SK-N-SH (cell line): ENCODE measurements around the gene ZNF334. TPM values are rescaled to one million over a fixed set of nuclear protein-coding genes. Genes with fewer than 3 reads are reported as not detected.

ENCODE experiments used
- CTCF ChIA-PET: fragments of 300-600, 350-600 bp; formaldehyde crosslinking; extraction: SDS; loops from one replicate; lab custom pipeline; 2021; lab: Yijun Ruan, JAX
- POLR2A ChIA-PET: fragments of 350-600 bp; sonication (Branson Sonifier 250); formaldehyde crosslinking; extraction: SDS; loops from one replicate; lab custom pipeline; 2020; ENCODE audit warnings: antibody characterized with exemption, inconsistent platforms; lab: Yijun Ruan, JAX
- DNase-seq: peaks from one replicate; pipeline ENCODE4 v3.0.0; 2012
- H2AFZ ChIP-seq: fragments of 200-600 bp; sonication (generic); 2 replicates; pipeline ENCODE4 v1.8.1; 2016; ENCODE audit warnings: antibody characterized with exemption, mild to moderate bottlenecking, low read depth
- H3F3A ChIP-seq: fragments of 200-600 bp; sonication (generic); replicated peaks from 2 replicates; pipeline ENCODE3; 2016; ENCODE audit warnings: antibody characterized with exemption, mild to moderate bottlenecking; ENCODE audit not compliant: insufficient read depth
- H3K27ac ChIP-seq, 2 experiments: fragments of 200-500 bp in 1 of 2; fragments of 200-600 bp in 1 of 2; sonication (Bioruptor generic) in 1 of 2; sonication (generic), shearing (Covaris generic) in 1 of 2; 2 replicates each; pipeline versions ENCODE4 v1.5.1 to v1.6.1; 2014 to 2016; ENCODE audit warnings: low read depth in 2 of 2, inconsistent platforms in 1 of 2, low read length in 1 of 2, mild to moderate bottlenecking in 1 of 2, mixed read lengths in 1 of 2
- H3K27me3 ChIP-seq: fragments of 200-600 bp; sonication (generic), shearing (Covaris generic); 2 replicates; pipeline ENCODE4 v1.6.1; 2016; ENCODE audit warnings: mixed run types; ENCODE audit not compliant: insufficient read depth
- H3K36me3 ChIP-seq, 2 experiments: fragments of 200-500 bp in 1 of 2; fragments of 200-600 bp in 1 of 2; sonication (Bioruptor generic) in 1 of 2; sonication (generic) in 1 of 2; replicated peaks in 1 of 2; 2 replicates each; pipeline versions ENCODE3 to v1.5.1; 2014 to 2016; ENCODE audit warnings: low read length in 1 of 2, mild to moderate bottlenecking in 1 of 2; ENCODE audit not compliant: insufficient read depth in 2 of 2, control insufficient read depth in 1 of 2
- H3K4me1 ChIP-seq, 2 experiments: fragments of 200-500 bp in 1 of 2; fragments of 200-600 bp in 1 of 2; sonication (Bioruptor generic) in 1 of 2; sonication (generic), shearing (Covaris generic) in 1 of 2; 2 replicates each; pipeline versions ENCODE4 v1.5.1 to v1.6.1; 2014 to 2016; ENCODE audit warnings: low read depth in 1 of 2, low read length in 1 of 2, mixed run types in 1 of 2; ENCODE audit not compliant: insufficient read depth in 2 of 2, control insufficient read depth in 1 of 2
- H3K4me2 ChIP-seq: fragments of 200-600 bp; sonication (generic), shearing (Covaris generic); 2 replicates; pipeline ENCODE4 v1.6.1; 2017; ENCODE audit warnings: mixed run types
- H3K4me3 ChIP-seq, 2 experiments: fragments of 200-500 bp in 1 of 2; fragments of 200-600 bp in 1 of 2; sonication (Bioruptor generic) in 1 of 2; sonication (generic), shearing (Covaris generic) in 1 of 2; 2 replicates each; pipeline versions ENCODE4 v1.5.1 to v1.8.1; 2014 to 2016; ENCODE audit warnings: low read depth in 2 of 2, inconsistent platforms in 1 of 2, low read length in 1 of 2, mild to moderate bottlenecking in 1 of 2, mixed read lengths in 1 of 2, moderate library complexity in 1 of 2
- H3K79me2 ChIP-seq: fragments of 200-600 bp; sonication (generic); 2 replicates; pipeline ENCODE4 v1.8.1; 2017; ENCODE audit warnings: mild to moderate bottlenecking; ENCODE audit not compliant: insufficient read depth
- H3K9ac ChIP-seq: fragments of 200-600 bp; sonication (generic); 2 replicates; pipeline ENCODE4 v1.6.1; 2017; ENCODE audit warnings: mixed run types
- H3K9me2 ChIP-seq: fragments of 200-600 bp; sonication (generic); 2 replicates; pipeline ENCODE4 v1.6.1; 2017; ENCODE audit warnings: mixed run types
- H3K9me3 ChIP-seq: fragments of 200-600 bp; sonication (generic); 2 replicates; pipeline ENCODE4 v1.6.1; 2017; ENCODE audit warnings: mixed run types, mild to moderate bottlenecking, moderate library complexity
- H4K20me1 ChIP-seq: fragments of 200-600 bp; sonication (generic); 2 replicates; pipeline ENCODE4 v1.6.1; 2017; ENCODE audit warnings: mild to moderate bottlenecking, mixed run types; ENCODE audit not compliant: insufficient read depth
- CHD2 ChIP-seq: fragments of 150-350 bp; IDR thresholded peaks from 2 replicates; pipeline ENCODE4 v1.6.1; 2018; ENCODE audit warnings: low read length; ENCODE audit not compliant: partially characterized antibody
- ELF1 ChIP-seq: IDR thresholded peaks from 2 replicates; pipeline ENCODE4 v1.4.0; 2012
- EP300 ChIP-seq, 2 experiments: IDR thresholded peaks; 2 replicates each; pipeline versions ENCODE4 v1.4.0 to v1.6.1; 2012; ENCODE audit warnings: borderline replicate concordance in 1 of 2, low read depth in 1 of 2, low read length in 1 of 2
- EZH2phosphoT487 ChIP-seq: fragments of 200-600 bp; sonication (generic); IDR thresholded peaks from 2 replicates; pipeline ENCODE4 v1.6.1; 2017; ENCODE audit warnings: low read depth, mixed run types, mild to moderate bottlenecking, antibody characterized with exemption, moderate library complexity, borderline replicate concordance
- FOXJ3 ChIP-seq: sonication (generic); formaldehyde crosslinking; IDR thresholded peaks from 2 replicates; pipeline ENCODE4 v1.5.1; 2020; ENCODE audit warnings: mild to moderate bottlenecking, missing genetic modification reagents
- FOXM1 ChIP-seq: IDR thresholded peaks from 2 replicates; pipeline ENCODE4 v1.4.0; 2012; ENCODE audit warnings: low read depth, mild to moderate bottlenecking
- GATA2 ChIP-seq: sonication (generic); formaldehyde crosslinking; IDR thresholded peaks from 2 replicates; pipeline ENCODE4 v1.5.0; 2020; ENCODE audit warnings: mild to moderate bottlenecking, missing genetic modification reagents
- JUND ChIP-seq: IDR thresholded peaks from 2 replicates; pipeline ENCODE4 v1.4.0; 2012
- MXI1 ChIP-seq: IDR thresholded peaks from 2 replicates; pipeline ENCODE4 v1.6.1; 2012; ENCODE audit warnings: mild to moderate bottlenecking, low read depth, low read length, improper control_type of control experiment
- NFIC ChIP-seq: IDR thresholded peaks from 2 replicates; pipeline ENCODE4 v1.4.0; 2012; ENCODE audit warnings: borderline replicate concordance
- NRF1 ChIP-seq: IDR thresholded peaks from 2 replicates; pipeline ENCODE4 v1.6.1; 2012; ENCODE audit warnings: low read depth, mild to moderate bottlenecking, low read length
- POLR2AphosphoS5 ChIP-seq: IDR thresholded peaks from 2 replicates; pipeline ENCODE4 v1.6.1; 2012; ENCODE audit warnings: low read depth, low read length
- RAD21 ChIP-seq: IDR thresholded peaks from 2 replicates; pipeline ENCODE4 v1.6.1; 2012; ENCODE audit warnings: mild to moderate bottlenecking, low read length
- RCOR1 ChIP-seq: fragments of 150-350 bp; IDR thresholded peaks from 2 replicates; pipeline ENCODE4 v1.6.1; 2017; ENCODE audit warnings: antibody characterized with exemption, low read length
- RFX5 ChIP-seq: IDR thresholded peaks from 2 replicates; pipeline ENCODE4 v1.6.1; 2012; ENCODE audit warnings: mild to moderate bottlenecking, improper control_type of control experiment, low read length
- SMC3 ChIP-seq: IDR thresholded peaks from 2 replicates; pipeline ENCODE4 v1.6.1; 2012; ENCODE audit warnings: low read depth, low read length, improper control_type of control experiment
- TAF1 ChIP-seq: IDR thresholded peaks from 2 replicates; pipeline ENCODE4 v1.6.1; 2012; ENCODE audit warnings: low read depth, mild to moderate bottlenecking, low read length, moderate library complexity, borderline replicate concordance
- TCF12 ChIP-seq: IDR thresholded peaks from 2 replicates; pipeline ENCODE4 v1.4.0; 2012
- YY1 ChIP-seq: IDR thresholded peaks from 2 replicates; pipeline ENCODE4 v1.4.0; 2012; ENCODE audit warnings: low read depth, mild to moderate bottlenecking
- WGBS: methylation state at CpG from one replicate; pipeline ENCODE4 v1.1.6; 2017; ENCODE audit warnings: low lambda C conversion rate; 5-methylcytosine and 5-hydroxymethylcytosine counted together
- polyA plus RNA-seq, 3 experiments: library from polyadenylated mRNA; depleted of rRNA; stranded (reverse); fragments of >200 nt; gene quantifications; 2 replicates each; pipeline ENCODE4 v1.2.3, GENCODE V29; 2012
- TF ChIP-seq, protein P1 (sequence below): IDR thresholded peaks from 2 replicates; pipeline ENCODE4 v1.4.0; 2012; ENCODE audit warnings: low read depth, borderline replicate concordance
- TF ChIP-seq, protein P2 (sequence below): fragments of 150-350 bp; IDR thresholded peaks from 2 replicates; pipeline ENCODE4 v1.6.1; 2017; ENCODE audit warnings: antibody characterized with exemption, low read length, low read depth, borderline replicate concordance
- TF ChIP-seq, protein P3 (sequence below): IDR thresholded peaks from 2 replicates; pipeline ENCODE4; 2012
- TF ChIP-seq, protein P4 (sequence below): IDR thresholded peaks from 2 replicates; pipeline ENCODE4 v1.4.0; 2012; ENCODE audit warnings: low read depth, borderline replicate concordance

The ZNF334 gene
- polyA plus RNA-seq, 1 of the 3 experiments (the other 2 are of a cell fraction) = 4.5 TPM

DNA sequence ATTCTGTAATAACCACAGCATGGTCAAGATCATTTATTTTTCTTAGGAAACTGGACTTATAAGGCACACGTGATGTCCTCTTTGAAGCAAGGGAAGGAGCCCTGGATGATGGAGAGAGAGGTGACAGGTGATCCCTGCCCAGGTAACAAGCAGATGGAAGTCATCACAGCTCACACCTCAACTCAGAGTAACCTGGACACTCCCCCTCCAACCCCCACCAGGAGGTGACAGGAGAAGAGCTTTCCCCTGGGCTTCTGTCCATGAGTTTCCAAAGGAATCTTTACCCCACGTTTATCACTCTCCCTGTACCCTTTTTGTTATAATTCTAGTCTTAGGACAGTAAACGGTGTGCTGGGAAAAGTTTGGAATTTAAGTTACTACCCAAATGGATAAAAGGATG lies 28.4 kb downstream of the ZNF334 start:
- ChIA-PET POLR2A (no interaction called here), CTCF (interaction anchor here (0.7 to 1.6 kb wide), 7 partner anchors 11 to 309 kb away, joined by 3 to 4 read pairs (median 3); no protein-coding TSS in a partner anchor)
- Histone ChIP-seq H3K4me2 (no peak overlapping the region), H3K4me3 (no peak overlapping the region), H3K27ac (no peak overlapping the region), H2AFZ (no peak overlapping the region), H3K79me2 (no peaks in the 10 kb centered on the region), H3K4me1 (no peaks in the 10 kb centered on the region), H3K9me3 (no peaks in the 10 kb centered on the region), H3K9me2 (no peaks in the 10 kb centered on the region), H4K20me1 (no peaks in the 10 kb centered on the region), H3F3A (no peaks in the 10 kb centered on the region), H3K27me3 (no peaks in the 10 kb centered on the region), H3K36me3 (no peaks in the 10 kb centered on the region), H3K9ac (no peak overlapping the region)
- WGBS = 45% methylated on average over 3 of the region's 3 CpGs
- TF ChIP-seq RFX5 (no peak), ELF1 (no peak), EZH2phosphoT487 (no peak), RAD21 (no peak), POLR2AphosphoS5 (no peak), NRF1 (no peak), NFIC (no peak), GATA2 (no peak), MXI1 (no peak), SMC3 (no peak)
- TF ChIP-seq, protein P1, sequence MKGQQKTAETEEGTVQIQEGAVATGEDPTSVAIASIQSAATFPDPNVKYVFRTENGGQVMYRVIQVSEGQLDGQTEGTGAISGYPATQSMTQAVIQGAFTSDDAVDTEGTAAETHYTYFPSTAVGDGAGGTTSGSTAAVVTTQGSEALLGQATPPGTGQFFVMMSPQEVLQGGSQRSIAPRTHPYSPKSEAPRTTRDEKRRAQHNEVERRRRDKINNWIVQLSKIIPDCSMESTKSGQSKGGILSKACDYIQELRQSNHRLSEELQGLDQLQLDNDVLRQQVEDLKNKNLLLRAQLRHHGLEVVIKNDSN = no peak
- TF ChIP-seq, protein P2, sequence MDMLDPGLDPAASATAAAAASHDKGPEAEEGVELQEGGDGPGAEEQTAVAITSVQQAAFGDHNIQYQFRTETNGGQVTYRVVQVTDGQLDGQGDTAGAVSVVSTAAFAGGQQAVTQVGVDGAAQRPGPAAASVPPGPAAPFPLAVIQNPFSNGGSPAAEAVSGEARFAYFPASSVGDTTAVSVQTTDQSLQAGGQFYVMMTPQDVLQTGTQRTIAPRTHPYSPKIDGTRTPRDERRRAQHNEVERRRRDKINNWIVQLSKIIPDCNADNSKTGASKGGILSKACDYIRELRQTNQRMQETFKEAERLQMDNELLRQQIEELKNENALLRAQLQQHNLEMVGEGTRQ = no peak
- TF ChIP-seq, protein P3, sequence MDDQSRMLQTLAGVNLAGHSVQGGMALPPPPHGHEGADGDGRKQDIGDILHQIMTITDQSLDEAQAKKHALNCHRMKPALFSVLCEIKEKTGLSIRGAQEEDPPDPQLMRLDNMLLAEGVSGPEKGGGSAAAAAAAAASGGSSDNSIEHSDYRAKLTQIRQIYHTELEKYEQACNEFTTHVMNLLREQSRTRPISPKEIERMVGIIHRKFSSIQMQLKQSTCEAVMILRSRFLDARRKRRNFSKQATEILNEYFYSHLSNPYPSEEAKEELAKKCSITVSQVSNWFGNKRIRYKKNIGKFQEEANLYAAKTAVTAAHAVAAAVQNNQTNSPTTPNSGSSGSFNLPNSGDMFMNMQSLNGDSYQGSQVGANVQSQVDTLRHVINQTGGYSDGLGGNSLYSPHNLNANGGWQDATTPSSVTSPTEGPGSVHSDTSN = no peak
- TF ChIP-seq, protein P4, sequence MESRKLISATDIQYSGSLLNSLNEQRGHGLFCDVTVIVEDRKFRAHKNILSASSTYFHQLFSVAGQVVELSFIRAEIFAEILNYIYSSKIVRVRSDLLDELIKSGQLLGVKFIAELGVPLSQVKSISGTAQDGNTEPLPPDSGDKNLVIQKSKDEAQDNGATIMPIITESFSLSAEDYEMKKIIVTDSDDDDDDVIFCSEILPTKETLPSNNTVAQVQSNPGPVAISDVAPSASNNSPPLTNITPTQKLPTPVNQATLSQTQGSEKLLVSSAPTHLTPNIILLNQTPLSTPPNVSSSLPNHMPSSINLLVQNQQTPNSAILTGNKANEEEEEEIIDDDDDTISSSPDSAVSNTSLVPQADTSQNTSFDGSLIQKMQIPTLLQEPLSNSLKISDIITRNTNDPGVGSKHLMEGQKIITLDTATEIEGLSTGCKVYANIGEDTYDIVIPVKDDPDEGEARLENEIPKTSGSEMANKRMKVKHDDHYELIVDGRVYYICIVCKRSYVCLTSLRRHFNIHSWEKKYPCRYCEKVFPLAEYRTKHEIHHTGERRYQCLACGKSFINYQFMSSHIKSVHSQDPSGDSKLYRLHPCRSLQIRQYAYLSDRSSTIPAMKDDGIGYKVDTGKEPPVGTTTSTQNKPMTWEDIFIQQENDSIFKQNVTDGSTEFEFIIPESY = no peak
- DNase-seq = no peak

DNA sequence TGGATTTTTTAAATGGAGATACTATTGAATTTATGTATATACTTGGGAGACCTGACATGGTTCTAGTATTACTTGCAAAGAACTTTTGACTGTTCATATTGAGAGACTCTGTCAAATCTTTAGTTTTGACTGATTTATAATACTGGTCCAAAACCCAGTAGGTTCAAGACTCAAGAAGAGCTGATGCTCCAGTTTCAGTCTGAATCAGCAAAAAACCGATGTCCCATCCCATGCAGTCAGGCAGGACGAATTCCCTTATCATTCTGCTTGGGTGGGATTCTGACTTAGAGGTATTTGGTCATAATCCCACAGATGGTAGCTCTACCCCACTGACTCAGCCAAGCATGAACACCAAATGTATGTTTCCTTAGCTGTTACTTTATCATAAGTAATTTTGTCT lies 29.5 kb downstream of the ZNF334 start:
- no peaks in the 10 kb centered on the region for H3F3A ChIP-seq
- H3K9me2 ChIP-seq = no peaks in the 10 kb centered on the region
- no peak overlapping the region for H3K4me2 ChIP-seq
- H3K9ac ChIP-seq = no peak overlapping the region
- no peak overlapping the region for H3K4me3 ChIP-seq
- 0 out of 2 replicates have a peak overlapping the region, but pooled peaks have one; percentile 22 for H2AFZ ChIP-seq
- ChIA-PET CTCF (interaction anchor here (1.3 kb wide), 1 partner anchor 308 kb away, joined by 3 read pairs; no protein-coding TSS in a partner anchor), POLR2A (no interaction called here)
- no peaks in the 10 kb centered on the region for H3K27me3 ChIP-seq
- no peaks in the 10 kb centered on the region for H3K36me3 ChIP-seq
- H4K20me1 ChIP-seq = no peaks in the 10 kb centered on the region
- no peak for DNase-seq
- H3K27ac ChIP-seq = no peak overlapping the region
- no peaks in the 10 kb centered on the region for H3K9me3 ChIP-seq
- H3K4me1 ChIP-seq = no peaks in the 10 kb centered on the region
- no peaks in the 10 kb centered on the region for H3K79me2 ChIP-seq
- WGBS = 13% methylated on average over 2 of the region's 2 CpGs
- TF ChIP-seq YY1 (no peak), JUND (no peak), RCOR1 (no peak), FOXM1 (no peak), FOXJ3 (no peak), TCF12 (no peak), CHD2 (no peak), GATA2 (no peak), ELF1 (no peak), EP300 (IDR thresholded peaks at IDR 0.05; ENCODE audit: borderline replicate concordance in 1 of 2, low read depth in 1 of 2, low read length in 1 of 2) (no peak), RAD21 (no peak), EZH2phosphoT487 (no peak), TAF1 (no peak)
- TF ChIP-seq, protein P2 = no peak
